Measurements from ENCODE around the gene KLHL29. TPM values are rescaled to one million over a fixed set of nuclear protein-coding genes. Genes with fewer than 3 reads are reported as not detected.

KLHL29 gene
- total RNA-seq, 1 donor from 2014 or later, result 1.6 TPM

DNA sequence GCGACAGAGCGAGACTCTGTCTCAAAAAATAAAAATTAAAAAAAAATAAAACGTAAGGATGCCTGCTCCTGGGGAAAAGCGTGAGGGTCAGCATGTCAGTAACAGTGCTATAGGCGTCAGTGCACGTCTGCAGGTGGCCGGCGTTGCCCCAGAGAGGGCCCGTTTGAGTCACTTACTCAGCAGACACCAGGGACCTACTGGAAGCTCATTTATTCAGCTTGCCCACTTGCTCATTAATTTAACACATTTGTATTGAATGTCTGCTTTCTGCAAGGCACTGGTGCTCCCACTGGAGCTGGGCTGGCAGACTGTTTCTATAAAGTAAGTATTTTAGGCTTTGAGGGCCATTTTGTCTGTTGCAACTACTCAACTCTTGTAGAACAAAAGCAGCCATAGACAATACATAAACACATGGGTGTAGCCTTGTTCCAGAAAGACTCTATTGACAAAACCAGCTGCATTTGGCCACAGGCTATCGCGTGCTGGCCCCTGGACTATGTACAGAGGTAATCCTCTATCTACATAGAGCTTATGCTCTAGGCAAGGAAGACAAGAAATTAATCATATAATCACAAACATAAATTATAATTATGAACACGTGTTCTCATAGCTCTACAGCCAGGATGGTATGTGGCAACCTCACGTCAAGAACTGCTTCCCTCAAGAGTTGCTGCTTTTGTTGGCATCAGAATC, 73.2 kb downstream of the KLHL29 start:
- DNase-seq (ENCODE audit: low spot score), result no peak
- intact Hi-C loops (cut with DNase I), result no loop called here

DNA sequence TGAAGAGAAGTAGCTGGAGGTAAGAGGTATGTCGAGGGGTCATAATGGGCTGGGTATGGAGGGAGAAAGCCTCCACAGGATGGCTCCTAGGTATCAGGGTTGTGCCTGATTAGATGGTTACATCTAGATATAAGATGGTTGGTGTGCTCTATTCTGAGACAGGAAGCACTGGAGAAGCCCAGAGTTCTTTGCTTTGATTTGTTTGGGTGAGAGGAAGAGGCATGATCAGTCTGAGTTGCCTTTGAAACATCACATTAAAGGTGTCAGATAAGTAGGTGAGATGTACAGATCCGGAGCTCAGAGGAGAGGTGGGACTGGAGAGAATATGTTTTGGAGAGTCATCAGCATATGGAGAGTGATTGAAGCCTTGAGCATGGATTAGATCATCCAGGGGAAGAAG, 74.1 kb downstream of the KLHL29 start:
- intact Hi-C loops (cut with DNase I), result no loop called here
- DNase-seq (ENCODE audit: low spot score), result no peak

DNA sequence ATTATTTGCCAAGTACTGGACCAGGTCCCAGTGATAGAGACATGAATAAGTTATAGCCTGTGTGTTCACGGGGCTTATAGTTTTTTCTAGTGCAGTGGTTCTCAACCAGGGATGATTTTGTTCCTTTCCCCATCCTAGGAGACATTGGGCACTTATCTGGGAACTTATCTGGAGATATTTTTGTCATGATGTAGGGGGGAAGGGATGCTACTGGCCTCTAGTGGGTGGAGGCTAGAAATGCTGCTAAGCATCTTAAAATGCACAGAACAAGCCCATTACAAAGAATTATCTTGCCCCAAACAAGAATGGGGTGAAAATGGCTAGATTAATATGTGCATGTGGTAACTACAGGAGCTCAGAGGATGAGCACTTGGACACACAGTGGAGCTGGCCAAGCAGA, 75.2 kb downstream of the KLHL29 start:
- DNase-seq (ENCODE audit: low spot score), result no peak
- intact Hi-C loops (cut with DNase I), result no loop called here

DNA sequence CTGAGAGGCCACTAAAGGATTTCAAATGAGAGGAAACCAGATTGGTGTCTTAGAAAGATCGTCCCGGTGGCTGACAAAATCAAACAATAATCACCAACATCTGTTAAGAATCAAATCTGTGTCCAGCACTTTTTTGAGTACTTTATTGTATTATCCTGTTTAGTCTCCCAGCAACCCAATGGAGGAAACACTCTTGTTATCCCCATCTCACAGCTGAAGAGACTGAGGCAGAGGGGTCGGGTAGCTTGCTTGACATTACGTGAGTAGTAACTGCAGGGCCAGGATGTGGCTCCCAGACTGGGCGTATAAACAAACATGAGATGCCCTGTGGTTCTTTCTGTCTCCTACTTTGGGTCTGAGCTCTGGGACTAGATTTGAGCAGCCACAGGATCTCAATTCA, 76.0 kb downstream of the KLHL29 start:
- intact Hi-C loops (cut with DNase I), result no loop called here
- no peak for DNase-seq (ENCODE audit: low spot score)

DNA sequence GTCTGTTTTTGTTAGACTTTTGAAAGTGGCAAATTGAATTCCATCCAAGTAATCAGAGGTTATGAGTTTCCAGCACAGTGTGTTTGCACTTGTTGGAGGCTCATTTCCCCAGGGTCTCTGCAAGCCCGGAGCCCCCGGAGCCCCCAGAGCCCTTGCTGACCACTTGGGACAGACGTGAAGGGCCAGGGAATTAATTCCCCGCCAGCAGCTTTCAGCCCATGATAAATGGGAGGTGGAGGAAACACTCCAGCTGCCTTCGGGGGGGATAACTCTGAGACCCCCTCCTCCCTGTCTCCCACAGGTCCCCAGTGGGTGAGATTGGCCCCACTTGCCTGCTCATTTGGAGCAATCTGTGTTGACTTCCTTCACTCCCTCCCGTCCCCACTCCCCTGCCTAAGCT, 79.2 kb downstream of the KLHL29 start:
- intact Hi-C loops (cut with DNase I), result no loop called here
- no peak for DNase-seq (ENCODE audit: low spot score)

DNA sequence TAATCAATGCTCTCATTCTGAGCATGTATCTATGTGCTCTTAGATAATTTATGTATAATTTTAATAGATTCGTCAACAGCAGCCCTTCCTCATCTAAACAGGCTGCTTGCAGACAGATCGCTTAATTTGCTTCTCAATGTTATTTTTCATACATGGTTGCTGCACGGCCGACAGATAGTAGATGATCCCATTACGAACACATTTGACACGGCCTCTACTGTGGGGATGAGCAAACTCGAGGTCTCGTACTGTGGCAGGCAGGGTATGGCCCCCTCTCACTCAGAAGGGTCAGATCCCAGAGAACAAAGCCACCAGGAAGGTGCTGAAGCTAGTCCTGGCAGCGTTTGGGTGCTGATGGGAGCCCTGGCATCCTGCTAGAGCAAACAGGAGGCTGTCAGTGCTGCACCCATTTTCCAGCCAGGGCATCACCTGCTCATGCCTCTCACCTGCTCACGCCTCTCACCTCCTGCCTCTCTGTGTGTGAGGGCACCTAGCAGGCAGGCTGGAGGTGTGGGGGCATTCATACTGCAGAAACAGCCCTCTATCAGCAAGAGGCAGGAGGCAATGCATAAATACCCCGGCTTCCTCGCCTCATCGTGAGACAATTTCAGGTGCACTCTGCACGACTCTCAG, 80.0 kb downstream of the KLHL29 start:
- no peak for DNase-seq (ENCODE audit: low spot score)
- intact Hi-C loops (cut with DNase I), result no loop called here

DNA sequence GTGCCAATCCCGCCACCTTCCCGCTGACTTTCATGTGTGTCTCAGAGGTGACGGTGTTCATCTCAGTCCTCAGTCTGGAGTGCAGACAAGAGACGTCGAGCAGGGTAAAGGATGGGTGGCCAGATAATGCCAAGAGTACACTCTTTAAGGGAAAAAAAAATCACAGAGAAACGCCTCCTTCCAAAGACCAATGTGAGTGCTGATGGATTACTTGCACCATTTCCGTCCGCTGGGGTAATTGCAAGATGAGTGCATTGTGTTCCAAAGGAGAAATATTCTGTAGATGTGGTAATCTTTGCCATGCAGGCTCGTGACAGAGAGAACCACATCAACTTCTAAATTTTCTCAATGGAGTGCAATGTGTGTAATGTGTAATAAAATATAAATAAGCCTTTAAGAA, 81.0 kb downstream of the KLHL29 start:
- DNase-seq (ENCODE audit: low spot score), result no peak
- intact Hi-C loops (cut with DNase I), result no loop called here

DNA sequence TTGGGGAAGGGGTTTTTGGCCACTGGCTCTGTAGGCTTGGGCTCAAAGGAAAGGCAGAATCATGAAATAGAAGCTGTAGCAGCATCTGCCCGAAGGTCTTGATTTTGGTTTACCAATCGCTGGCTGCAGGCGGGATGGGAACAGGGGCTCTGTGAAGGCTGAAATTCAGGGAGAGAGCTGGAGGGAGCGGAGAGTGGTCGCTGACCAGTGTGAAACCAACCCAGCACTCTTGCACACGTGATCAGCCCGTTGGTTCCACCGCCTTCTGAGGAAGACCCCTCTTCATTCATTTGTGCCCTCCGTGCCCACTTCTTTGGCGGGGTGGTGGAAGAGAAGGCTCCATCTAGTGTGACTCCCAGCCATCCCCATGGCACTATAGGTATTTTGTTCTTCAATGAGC, 82.6 kb downstream of the KLHL29 start:
- no peak for DNase-seq (ENCODE audit: low spot score)
- intact Hi-C loops (cut with DNase I), result no loop called here

DNA sequence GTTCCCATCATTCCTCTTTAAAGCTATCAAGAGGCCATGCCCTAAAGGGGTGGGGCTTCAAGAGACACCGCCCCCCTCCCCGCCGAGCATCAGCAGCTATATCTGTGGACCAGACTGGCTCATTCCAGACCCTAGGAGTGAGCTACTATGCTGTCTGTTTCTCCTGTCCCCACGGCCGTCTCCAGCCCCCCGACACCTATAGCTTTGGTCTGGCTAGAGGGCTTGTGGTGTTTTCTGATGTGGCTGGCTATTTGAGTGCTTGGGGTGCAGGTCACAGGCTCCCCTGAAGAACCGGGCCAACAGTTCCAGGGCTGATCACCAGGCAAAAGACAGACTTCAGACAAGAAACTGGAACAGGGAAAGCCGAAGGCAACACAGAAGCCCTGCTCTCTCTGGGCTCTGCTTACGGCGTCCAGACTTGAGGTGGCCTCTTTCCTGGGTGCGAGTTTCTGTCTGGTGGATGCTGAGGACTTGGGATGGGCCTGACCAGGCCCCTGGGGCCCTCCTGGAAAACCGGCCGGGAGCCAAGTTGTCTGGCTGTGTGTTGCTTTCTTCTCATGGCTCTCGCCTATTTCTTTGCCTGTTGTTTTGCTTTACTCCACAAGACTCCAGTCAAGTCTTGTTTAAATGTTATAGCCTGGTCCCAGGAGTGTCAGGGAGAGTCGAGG, 83.6 kb downstream of the KLHL29 start:
- intact Hi-C loops (cut with DNase I), result no loop called here
- DNase-seq (ENCODE audit: low spot score), result no peak

DNA sequence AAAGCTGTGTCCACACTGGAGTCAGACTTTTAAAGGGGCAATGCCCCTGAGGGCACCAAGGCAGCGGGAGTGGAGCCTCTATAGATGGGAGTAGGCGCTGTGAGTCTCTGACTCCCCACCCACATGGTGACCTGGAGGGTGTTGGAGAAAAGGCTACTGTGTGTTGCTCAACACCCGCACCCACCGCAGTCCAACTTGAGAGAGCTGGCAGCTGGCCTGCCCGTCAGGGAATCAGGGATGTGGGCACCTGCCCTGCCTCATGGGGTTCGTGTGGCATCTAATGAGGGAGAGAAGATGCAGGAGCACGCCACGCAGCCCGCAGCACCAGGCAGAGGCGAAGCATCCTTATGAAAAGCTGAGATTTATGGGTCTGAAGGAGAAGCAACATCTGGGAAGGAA, 84.2 kb downstream of the KLHL29 start:
- intact Hi-C loops (cut with DNase I), result no loop called here
- DNase-seq (ENCODE audit: low spot score), result no peak

DNA sequence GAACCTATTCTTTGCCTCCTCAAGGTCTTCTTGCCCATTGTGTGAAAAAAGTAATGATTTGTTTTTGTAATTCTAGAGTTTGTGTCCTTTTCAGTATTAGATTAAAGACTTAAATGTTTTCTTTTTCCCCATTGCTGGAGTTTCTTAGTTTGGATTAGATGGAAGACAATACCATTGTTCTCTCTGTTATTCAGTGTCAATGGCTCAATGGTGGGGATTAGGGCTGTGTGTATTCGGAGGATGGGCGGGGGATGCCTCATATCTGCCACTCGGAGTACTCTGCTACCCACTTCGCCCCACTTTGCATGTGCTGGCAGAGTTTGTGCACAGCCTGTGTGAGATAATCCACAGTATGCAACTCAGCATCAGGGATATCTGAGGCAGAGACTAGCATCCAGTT, 90.1 kb downstream of the KLHL29 start:
- intact Hi-C loops (cut with DNase I), result no loop called here
- no peak for DNase-seq (ENCODE audit: low spot score)

DNA sequence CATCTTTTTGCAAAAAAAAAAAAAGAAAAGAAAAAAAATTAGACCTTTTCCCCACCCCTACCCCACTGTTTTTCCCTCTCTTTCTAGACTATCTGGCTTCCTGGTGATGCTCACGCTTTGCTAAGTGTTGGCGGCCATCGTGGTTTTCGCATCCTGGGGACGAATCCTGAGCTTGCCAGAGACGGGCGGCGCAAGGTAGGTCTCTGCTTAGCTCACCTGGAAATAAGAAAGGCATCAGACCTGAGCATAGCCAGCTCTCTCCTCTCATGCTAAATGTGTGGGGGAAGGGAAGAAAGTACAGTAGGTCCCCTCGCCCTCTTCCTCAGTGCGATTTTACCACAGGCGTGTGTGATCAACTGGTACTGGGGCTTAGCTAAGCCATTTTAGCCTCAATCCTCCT, 90.5 kb downstream of the KLHL29 start:
- DNase-seq (ENCODE audit: low spot score), result no peak
- intact Hi-C loops (cut with DNase I), result no loop called here

DNA sequence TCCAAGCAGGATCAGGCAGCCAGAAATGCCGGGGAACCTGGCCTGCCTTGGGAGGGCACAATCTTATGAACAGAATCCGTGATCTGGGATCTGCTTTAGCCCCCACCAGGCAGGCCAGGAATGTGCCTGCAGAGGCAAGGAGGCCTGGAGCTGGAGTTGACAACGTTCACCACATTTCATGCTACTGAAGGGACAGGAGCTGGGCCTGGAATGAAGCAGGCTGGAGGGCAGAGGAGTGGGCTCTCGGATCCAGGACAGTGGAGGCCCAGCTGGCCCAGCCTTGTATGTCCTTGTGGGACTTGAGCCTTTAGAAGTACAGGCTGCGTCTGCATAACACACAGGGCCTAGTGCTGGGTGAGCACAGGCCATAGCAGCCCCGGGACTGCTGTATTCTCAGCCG, 91.8 kb downstream of the KLHL29 start:
- DNase-seq (ENCODE audit: low spot score), result no peak
- intact Hi-C loops (cut with DNase I), result no loop called here

DNA sequence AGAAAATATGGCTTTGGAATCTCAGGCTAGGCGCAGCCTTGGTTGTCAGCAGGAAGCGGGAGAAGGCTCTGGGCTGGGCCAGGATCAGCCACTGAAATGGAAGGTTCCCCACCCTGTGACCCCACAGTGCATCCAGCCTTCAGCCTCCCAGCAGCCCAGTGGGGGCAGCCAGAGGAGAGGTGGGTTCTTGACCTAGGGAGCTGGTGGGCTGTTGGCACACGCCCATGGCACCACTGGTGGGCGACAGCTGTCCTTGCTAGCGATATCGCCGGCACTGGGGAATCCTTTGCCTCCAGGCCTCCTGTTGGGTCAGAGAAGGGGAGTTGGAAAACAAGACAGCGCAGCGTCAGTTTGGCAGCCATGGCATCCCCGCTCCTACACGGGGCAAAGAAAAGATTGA, 92.4 kb downstream of the KLHL29 start:
- intact Hi-C loops (cut with DNase I), result no loop called here
- DNase-seq (ENCODE audit: low spot score), result no peak

DNA sequence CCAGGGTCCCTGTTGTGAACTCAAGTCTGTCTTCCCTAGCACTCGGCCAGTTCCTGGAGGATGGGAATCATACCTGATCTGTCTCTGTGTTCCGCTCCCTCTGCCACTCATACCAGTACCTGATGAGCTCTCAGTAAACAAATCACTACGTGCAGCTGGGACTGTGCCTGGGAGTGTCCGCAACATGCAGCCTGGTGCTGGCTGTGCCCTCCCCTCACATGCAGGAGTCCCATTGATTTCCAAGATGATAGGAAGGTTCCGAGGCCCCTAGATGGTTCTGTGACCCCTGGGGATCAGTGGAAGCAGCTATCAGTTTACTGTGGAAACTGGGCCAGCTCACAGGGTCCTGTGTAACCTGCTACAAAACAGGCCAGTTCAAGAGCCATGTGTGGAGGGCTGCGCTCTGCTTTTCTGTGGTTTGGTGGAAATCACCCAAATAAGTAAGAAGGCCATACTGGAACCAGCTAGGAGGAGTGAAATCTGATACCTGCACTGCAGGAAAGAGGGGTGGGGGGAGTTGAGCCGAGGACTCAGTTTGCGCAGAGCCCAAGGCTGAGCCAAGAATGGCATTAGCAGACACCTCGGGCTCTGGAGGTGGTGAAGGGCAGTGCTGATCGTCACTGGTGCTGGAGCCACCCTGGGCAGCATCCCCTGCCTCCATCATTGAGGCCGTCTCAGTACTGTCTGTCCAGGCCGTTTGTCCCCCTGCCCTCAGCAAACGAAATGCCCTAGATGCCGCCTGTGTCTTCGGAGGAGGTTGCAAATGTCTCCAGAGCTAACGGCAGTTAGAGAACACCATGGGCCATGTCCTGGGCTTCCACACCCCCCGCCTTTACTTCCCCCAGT, 93.3 kb downstream of the KLHL29 start:
- peak; percentile 3 for DNase-seq (ENCODE audit: low spot score)
- intact Hi-C loops (cut with DNase I), result no loop called here

DNA sequence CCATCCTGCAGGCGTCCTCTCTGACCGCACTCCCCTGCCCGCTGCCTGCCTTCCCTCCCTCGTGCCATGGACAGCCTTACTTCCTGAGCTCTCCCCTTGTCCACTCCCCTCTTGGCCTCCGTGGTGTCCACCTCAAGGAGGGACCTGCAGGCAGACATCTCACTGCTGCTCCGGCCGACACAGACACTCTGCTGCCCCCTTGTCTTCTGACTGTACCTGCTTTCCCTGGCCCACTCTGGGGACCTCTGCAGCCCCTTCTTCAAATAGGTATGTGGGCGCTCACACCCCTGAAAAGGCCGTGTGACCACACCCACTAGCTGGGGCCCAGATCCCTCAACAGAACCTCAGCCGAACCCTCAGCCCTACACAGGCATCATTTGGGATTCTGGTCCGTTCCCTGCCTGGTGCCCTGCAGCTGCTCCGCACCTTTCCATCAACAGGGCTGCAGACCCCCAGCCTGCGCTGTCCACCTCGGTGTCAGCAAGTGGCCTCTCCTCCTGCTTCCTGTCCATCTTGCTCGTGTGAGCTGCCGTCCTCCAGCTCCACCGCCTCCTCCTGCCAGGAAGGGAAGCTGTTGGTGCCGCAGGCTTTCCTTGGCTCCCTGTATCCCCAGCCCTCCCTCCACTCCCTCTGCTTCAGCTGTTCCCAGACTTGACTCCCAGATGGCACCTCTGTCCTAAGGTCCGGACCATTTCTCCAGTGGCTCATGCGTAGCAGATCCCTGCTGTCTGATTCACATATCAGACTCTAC, 94.1 kb downstream of the KLHL29 start:
- DNase-seq (ENCODE audit: low spot score), result no peak
- intact Hi-C loops (cut with DNase I), result no loop called here

DNA sequence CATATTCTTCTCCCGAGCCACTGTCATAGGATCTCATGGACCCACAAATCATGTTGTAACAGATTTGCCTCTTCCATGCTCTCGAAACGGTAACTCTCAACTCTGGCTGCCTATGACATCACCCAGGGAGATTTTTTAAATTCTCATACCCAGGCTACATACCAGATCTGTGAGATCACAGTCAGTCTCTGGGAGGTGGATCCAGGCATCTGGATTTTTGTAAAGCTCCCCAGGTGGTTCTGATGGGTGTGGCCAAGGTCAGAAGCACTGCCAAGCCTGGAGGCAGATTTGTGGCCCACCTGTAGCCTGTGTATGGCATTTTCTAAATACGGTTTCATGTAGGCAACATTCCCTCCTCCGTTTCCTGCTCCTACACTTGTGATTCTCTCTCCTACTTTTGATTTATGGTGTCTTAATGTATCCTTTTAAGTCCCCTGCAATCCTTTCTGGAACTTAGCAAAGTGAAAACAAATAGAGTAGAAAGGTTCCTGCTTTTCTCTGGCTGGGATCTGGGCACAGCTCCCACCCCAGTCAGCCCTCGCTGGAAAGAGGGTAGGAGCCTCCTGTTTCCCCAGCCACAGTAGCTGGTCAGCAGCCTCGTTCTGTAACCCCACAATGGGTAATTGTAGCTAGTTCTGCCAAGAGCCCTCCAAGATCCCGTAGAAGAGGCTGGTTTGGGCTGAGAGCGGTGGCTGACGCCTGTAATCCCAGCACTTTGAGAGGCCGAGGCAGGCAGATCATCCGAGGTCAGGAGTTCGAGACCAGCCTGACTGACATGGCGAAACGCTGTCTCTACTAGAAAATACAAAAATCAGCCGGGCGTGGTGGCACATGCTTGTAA, 96.2 kb downstream of the KLHL29 start:
- peak; percentile 60 for DNase-seq (ENCODE audit: low spot score)
- intact Hi-C loops (cut with DNase I), result no loop called here

DNA sequence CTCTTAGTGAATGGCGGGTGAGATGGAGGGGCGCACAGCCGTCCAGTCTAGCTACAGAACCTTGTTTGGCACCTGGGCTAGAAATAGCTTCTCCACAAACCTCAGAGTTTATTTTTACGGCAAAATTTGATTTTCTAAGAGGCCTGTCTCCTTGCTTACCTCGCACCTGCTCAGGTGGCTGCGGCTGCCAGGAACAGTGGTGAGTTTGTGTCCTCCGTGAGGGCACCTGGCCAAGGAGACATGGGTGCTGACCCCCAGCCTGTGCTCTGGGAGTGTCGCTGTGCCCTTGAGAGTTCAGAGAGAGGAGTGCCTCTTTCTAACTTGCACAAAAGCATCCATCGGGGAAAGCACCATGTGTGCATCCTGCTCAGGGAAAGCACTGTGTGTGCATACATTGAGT, 97.2 kb downstream of the KLHL29 start:
- intact Hi-C loops (cut with DNase I), result no loop called here
- no peak for DNase-seq (ENCODE audit: low spot score)

DNA sequence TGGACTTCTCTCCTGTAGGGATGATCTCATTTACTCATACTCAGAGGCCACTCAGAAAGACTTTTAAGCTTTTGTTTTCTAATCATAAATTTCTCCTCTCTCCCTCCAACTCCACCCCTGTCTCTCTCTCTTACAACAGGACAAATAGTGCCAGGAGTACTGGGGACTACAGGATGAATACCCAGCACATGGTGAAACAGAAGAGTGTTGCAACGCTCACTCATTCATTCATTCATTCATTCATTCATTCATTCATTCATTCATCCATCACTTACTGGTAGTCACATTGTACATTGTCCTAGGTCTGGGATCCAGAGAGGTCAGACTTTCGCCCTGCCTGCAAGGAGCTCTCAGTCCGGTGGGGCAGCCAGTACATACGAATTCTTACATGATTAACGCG, 97.6 kb downstream of the KLHL29 start:
- intact Hi-C loops (cut with DNase I), result no loop called here
- DNase-seq (ENCODE audit: low spot score), result peak; percentile 5

Data from cardiac septum (tissue), 1 donor.